ENCODE measurements around the gene SNAP47. TPM values are rescaled to one million over a fixed set of nuclear protein-coding genes. Genes with fewer than 3 reads are reported as not detected.

SNAP47 gene
- total and polyA plus RNA-seq, 2 donors (not counting 3 experiments of a cell fraction or from before 2014, with no cell fraction given), result 24.0 to 32.7 TPM

- Histone ChIP-seq H3K4me2 (ENCODE audit: insufficient read depth, low read length) (no peak overlapping the region), H3K27ac (ENCODE audit: insufficient read depth, low read depth, low read length) (no peak overlapping the region), H3K79me2 (ENCODE audit: control insufficient read depth, insufficient read depth, low read length) (no peaks in the 10 kb centered on the region), H3K36me3 (ENCODE audit: control insufficient read depth in 2 of 2, extremely low read depth in 1 of 2, insufficient read depth in 2 of 2, low read length in 2 of 2) (peaks cover 0 to 22% of the 10 kb centered on the region in 2 experiments), H2AFZ (ENCODE audit: low read depth, low read length) (no peak overlapping the region), H3K9me3 (replicated peaks; ENCODE audit: control insufficient read depth, insufficient read depth, low read length) (no peaks in the 10 kb centered on the region), H3K4me1 (ENCODE audit: control insufficient read depth, extremely low read depth, insufficient read depth, low read length) (no peaks in the 10 kb centered on the region), H3K4me3 (replicated peaks in 1 of 3; ENCODE audit: insufficient read depth in 1 of 3, low read depth in 1 of 3, low read length in 3 of 3) (no peak overlapping the region), H3K9ac (replicated peaks; ENCODE audit: extremely low read depth, insufficient read depth, low read length) (no peak overlapping the region), H3K27me3 (ENCODE audit: control insufficient read depth in 2 of 2, insufficient read depth in 2 of 2, low read length in 2 of 2) (no peaks in the 10 kb centered on the region), H3K9me1 (replicated peaks; ENCODE audit: control insufficient read depth, extremely low read depth, insufficient read depth, low read length) (no peaks in the 10 kb centered on the region), H4K20me1 (replicated peaks; ENCODE audit: control insufficient read depth, extremely low read depth, insufficient read depth, low read length) (no peaks in the 10 kb centered on the region)
- DNase-seq (ENCODE audit: low read depth, low spot score) (no peak), FAIRE-seq (no peak)
- TF ChIP-seq POLR2A (IDR thresholded peaks at IDR 0.05; ENCODE audit: low read depth, low read length) (no peak), MYC (IDR thresholded peaks at IDR 0.05; ENCODE audit: low read depth, low read length) (no peak)
- intact Hi-C loops (cut with micrococcal nuclease), result no loop called here
- dilution Hi-C loops (cut with MboI; ENCODE audit: extremely low pct_ligation_motif_present, low sequenced_read_pairs), result no loop called here
- ChIA-PET CTCF (no interaction called here), POLR2A (no interaction called here)
- BruUV-seq (replicated peaks), result no TSS peak
Observed at GRCh38 chr1:227769047-227769935, 34.1 kb downstream of the SNAP47 start.

- Histone ChIP-seq H3K79me2 (ENCODE audit: control insufficient read depth, insufficient read depth, low read length) (no peaks in the 10 kb centered on the region), H3K4me3 (replicated peaks in 1 of 3; ENCODE audit: insufficient read depth in 1 of 3, low read depth in 1 of 3, low read length in 3 of 3) (no peak overlapping the region), H3K9ac (replicated peaks; ENCODE audit: extremely low read depth, insufficient read depth, low read length) (no peak overlapping the region), H3K27me3 (ENCODE audit: control insufficient read depth in 2 of 2, insufficient read depth in 2 of 2, low read length in 2 of 2) (no peaks in the 10 kb centered on the region), H2AFZ (ENCODE audit: low read depth, low read length) (no peak overlapping the region), H3K9me3 (replicated peaks; ENCODE audit: control insufficient read depth, insufficient read depth, low read length) (no peaks in the 10 kb centered on the region), H3K27ac (ENCODE audit: insufficient read depth, low read depth, low read length) (no peak overlapping the region), H3K36me3 (ENCODE audit: control insufficient read depth in 2 of 2, extremely low read depth in 1 of 2, insufficient read depth in 2 of 2, low read length in 2 of 2) (peaks cover 0 to 22% of the 10 kb centered on the region in 2 experiments), H3K9me1 (replicated peaks; ENCODE audit: control insufficient read depth, extremely low read depth, insufficient read depth, low read length) (no peaks in the 10 kb centered on the region), H3K4me1 (ENCODE audit: control insufficient read depth, extremely low read depth, insufficient read depth, low read length) (no peaks in the 10 kb centered on the region), H4K20me1 (replicated peaks; ENCODE audit: control insufficient read depth, extremely low read depth, insufficient read depth, low read length) (no peaks in the 10 kb centered on the region), H3K4me2 (ENCODE audit: insufficient read depth, low read length) (no peak overlapping the region)
- dilution Hi-C loops (cut with MboI; ENCODE audit: extremely low pct_ligation_motif_present, low sequenced_read_pairs) (no loop called here), intact Hi-C loops (cut with micrococcal nuclease) (no loop called here)
- no TSS peak for BruUV-seq (replicated peaks)
- CTCF ChIA-PET, result no interaction called here
- TF ChIP-seq MAX (IDR thresholded peaks at IDR 0.05; ENCODE audit: insufficient read depth, insufficient read length), result no peak
- TF ChIP-seq POLR2AphosphoS5 (IDR thresholded peaks at IDR 0.05; ENCODE audit: insufficient read depth, low read depth, low read length), result no peak
- TF ChIP-seq GATA2 (IDR thresholded peaks at IDR 0.05; ENCODE audit: insufficient read depth, insufficient read length, low read depth, low read length), result no peak
- no peak for TF ChIP-seq JUN (IDR thresholded peaks at IDR 0.05; ENCODE audit: borderline replicate concordance, insufficient read depth, insufficient read length, low read depth)
- DNase-seq (ENCODE audit: low read depth, low spot score), result no peak
- POLR2A ChIA-PET, result no interaction called here
- no peak for FAIRE-seq
Observed at GRCh38 chr1:227769936-227770494, 34.8 kb downstream of the SNAP47 start.

Data from endothelial cell of umbilical vein (primary cell).